Epithelial cell of esophagus (primary cell): ENCODE measurements around the gene ARHGEF7.

ENCODE experiments used
- DNase-seq: peaks from one replicate; pipeline ENCODE4 v3.0.0; 2010; ENCODE audit warnings: low read depth
- H3K4me3 ChIP-seq: 2 replicates; pipeline ENCODE4 v1.5.1; 2011; ENCODE audit warnings: mild to moderate bottlenecking, low read length, control low read depth
- CTCF ChIP-seq: IDR thresholded peaks from 2 replicates; pipeline ENCODE4 v1.5.1; 2011; ENCODE audit warnings: low read depth, mild to moderate bottlenecking, low read length, control low read depth, inconsistent platforms; ENCODE audit not compliant: insufficient read depth; ENCODE audit errors: missing control alignments

Gene ARHGEF7

GRCh38 chr13:111302045-111302726, 187.1 kb downstream of the ARHGEF7 start:
- no peak for DNase-seq
- H3K4me3 ChIP-seq: no peak overlapping the region
- no peak for TF ChIP-seq CTCF

GRCh38 chr13:111303559-111303958, 188.4 kb downstream of the ARHGEF7 start:
- H3K4me3 ChIP-seq: no peak overlapping the region
- no peak for TF ChIP-seq CTCF
- no peak for DNase-seq

GRCh38 chr13:111304041-111304544, 189.0 kb downstream of the ARHGEF7 start:
- no peak for TF ChIP-seq CTCF
- no peak for DNase-seq
- no peak overlapping the region for H3K4me3 ChIP-seq

GRCh38 chr13:111304603-111305289, 189.6 kb downstream of the ARHGEF7 start:
- no peak for DNase-seq
- H3K4me3 ChIP-seq: no peak overlapping the region
- TF ChIP-seq CTCF: no peak

GRCh38 chr13:111312944-111313590, 198.0 kb downstream of the ARHGEF7 start:
- no peak overlapping the region for H3K4me3 ChIP-seq
- no peak for TF ChIP-seq CTCF
- no peak for DNase-seq

GRCh38 chr13:111313911-111314425, 198.9 kb downstream of the ARHGEF7 start:
- no peak for TF ChIP-seq CTCF
- no peak overlapping the region for H3K4me3 ChIP-seq
- no peak for DNase-seq
